HG02623 (cell line): Measurements from ENCODE around the gene TALDO1.
A peak's percentile ranks its signal among the peaks of the same experiment; 100 is the strongest.

Experiments used
- ATAC-seq: cut with Tn5 transposase; IDR thresholded peaks from one replicate; pipeline ENCODE4 v1.9.1; 2021; ENCODE audit warnings: moderate library complexity; ENCODE audit not compliant: unreplicated experiment

Gene TALDO1

DNA sequence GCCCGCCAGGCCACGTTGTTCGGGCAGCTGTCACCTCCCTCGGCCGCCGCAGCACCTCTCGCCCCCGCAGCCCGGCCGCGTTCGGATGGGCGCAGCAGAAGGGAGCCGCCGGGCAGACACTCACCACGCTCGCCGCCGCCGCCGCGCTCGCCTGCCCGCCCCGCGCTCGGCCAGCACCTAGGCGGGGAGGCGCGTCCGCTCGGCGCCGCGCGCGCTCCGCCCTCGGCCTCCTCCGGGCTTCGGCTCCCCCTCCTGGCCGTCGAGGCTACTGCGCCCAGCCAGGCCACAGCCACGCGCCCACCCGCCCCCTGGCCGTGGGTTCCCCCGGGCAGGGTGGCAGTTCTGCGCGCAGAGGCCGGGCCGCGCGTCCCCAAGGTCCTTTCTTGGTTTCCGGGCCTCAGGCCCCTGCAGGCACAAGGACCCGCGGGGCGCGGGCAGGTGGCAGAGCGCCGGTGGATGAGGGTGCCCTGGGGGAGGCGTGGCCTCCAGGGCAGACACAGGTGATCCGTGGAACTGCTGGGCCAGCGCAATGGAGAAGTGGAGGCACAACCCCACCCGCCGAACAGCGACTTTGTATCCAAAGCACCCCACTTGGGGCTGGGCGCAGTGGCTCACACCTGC lies 50.9 kb downstream of the TALDO1 start, which contains the start of gene SLC25A22:
TSS of gene SLC25A22 (minus strand) at position 189 of the 621 bp plus-strand sequence. CDS start 3,275 bp downstream, outside the sequence.
- ATAC-seq, result peak; percentile 44

DNA sequence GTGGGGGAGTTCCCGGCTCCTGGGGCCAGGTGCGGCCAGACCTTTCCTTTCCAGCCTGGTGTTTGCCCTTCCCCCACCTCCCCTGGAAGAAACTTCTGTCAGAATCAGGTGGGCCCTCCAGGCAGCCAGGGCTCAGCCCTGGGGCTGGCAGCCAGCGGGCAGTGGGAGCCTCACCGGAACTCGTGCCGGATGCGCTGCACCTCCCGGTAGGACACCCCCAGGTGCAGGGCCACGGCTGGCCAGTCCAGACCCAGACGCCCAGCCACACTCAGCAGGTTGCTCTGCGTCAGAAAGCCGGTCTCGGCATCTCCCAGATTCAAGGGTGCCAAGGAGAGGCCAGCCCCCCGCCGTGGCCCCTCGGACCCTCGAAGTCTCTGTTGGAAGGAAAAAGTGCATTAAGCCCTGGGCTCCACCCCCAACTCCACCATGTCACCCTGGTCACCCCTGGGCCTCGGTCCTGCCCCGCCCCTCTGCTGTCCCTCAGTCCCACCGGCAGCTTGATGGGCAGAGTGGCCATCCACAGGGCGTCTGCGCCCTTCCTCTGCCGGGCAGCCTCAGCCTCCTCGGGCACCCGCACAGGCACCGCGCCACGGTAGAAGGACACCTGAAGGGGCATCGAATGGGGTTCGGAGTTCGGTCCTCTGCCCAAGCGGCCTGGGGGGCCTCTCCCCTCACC lies 52.5 kb downstream of the TALDO1 start:
- ATAC-seq, result no peak

- no peak for ATAC-seq
Observed at GRCh38 chr11:800473-800872, 53.2 kb downstream of the TALDO1 start.

- no peak for ATAC-seq
Observed at GRCh38 chr11:801097-801780, 54.0 kb downstream of the TALDO1 start.

GRCh38 chr11:802018-802617 lies 54.9 kb downstream of the TALDO1 start:
- ATAC-seq, result no peak

DNA sequence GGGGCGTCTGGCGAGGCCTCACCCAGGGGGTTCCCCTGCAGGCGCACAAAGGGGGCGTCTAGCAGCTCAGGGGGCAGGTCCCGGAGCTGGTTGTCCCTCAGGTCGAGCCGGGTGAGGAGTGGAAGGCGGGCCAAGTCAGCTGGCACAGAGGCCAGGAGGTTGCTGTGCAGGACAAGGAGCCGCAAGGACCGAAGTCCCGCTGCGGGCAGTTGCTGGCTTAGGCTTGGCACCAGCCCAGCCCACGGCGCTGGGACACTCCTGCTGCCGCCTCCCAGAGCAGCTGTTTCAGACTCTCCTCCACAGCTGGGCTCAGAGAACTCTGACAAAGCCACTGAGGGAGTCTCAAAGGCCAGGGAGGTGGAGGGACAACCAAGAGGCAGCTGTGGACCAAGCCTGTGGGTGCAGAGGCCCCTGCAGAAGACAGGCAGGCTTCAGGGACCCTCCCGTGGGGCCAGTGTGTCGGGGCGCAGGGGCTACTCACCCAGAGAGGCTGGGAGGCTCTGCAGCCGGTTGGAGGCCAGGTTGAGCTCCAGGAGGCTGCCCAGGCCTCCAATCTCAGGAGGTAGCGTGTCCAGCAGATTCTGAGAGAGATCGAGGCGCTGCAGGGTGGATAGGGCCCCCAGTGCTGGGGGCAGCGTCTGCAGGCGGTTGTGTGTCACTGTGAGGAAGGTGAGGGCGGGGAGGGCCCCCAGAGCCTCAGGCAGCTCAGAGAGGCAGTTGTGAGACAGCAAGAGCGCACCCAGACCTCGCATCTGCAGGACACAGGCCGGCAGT lies 55.6 kb downstream of the TALDO1 start:
- no peak for ATAC-seq

DNA sequence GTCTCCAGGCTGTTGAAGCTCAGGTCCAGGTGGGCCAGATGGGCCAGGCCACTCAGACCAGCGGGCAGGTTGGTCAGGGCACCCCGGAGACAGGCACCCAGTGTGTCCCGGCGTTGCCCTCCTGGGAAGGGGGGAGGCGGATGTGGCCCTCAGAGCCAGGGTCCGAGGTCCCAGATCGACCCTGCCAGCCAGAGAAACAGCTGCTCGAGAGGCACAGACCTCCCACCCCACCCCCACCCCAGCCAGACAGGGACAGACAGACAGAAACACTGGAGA lies 56.1 kb downstream of the TALDO1 start:
- no peak for ATAC-seq

- no peak for ATAC-seq
Observed at GRCh38 chr11:803770-804598, 56.7 kb downstream of the TALDO1 start.

- no peak for ATAC-seq
Observed at GRCh38 chr11:804599-804964, 57.3 kb downstream of the TALDO1 start.

GRCh38 chr11:808427-809286 lies 61.4 kb downstream of the TALDO1 start:
- no peak for ATAC-seq

- peak; percentile 62 for ATAC-seq
Observed at GRCh38 chr11:809287-810039, 62.2 kb downstream of the TALDO1 start, which contains the start of gene RPLP2. Gene RPLP2 (plus strand): TSS chr11:809967. CDS start chr11:810235, 268 bp downstream.

GRCh38 chr11:810040-810567 lies 62.8 kb downstream of the TALDO1 start:
- ATAC-seq, result peak; percentile 6

DNA sequence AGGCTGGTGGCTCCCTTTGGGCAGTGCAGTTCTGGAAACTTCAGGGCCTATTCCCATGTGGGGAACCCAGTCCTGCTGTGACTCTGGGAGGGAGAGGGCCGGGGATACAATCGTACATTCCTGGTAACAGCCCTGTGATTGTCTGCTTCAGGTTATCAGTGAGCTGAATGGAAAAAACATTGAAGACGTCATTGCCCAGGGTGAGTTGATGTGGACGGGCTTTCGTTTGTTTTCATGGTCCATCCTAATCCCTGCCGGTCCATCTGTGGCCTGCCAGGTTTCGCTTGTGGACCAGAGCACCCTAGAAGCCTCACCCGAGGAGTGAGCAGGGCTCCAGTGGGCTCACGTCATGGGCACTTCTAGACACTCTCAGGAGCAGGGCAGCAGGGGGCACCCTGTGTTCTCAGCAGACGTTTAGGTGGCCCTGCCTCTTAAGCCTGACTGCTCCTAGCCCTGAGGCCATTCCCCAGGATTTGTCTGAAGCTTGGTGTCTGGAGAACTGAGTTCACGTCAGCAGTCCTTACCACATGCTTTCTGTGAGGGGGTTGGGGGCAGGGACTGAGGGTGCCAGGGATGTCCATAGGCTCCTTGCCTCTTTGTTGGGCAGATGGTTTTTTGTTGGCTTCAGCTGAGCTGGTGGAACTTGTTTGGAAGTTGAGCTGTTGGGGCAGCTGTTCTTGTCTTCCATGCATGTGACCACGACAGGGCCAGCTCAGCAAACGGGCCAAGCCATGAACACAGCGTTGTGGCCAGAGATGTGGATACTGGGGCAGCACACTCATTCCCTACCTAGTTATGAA lies 64.4 kb downstream of the TALDO1 start:
- no peak for ATAC-seq

GRCh38 chr11:812390-812789 lies 65.1 kb downstream of the TALDO1 start:
- ATAC-seq, result no peak

- no peak for ATAC-seq
Observed at GRCh38 chr11:813072-813455, 65.8 kb downstream of the TALDO1 start.

GRCh38 chr11:813456-814096 lies 66.3 kb downstream of the TALDO1 start:
- no peak for ATAC-seq
